GM12875 (cell line): ENCODE results near the gene ADAM17.

Source experiments
- H3K4me3 ChIP-seq: one replicate; pipeline ENCODE4 v1.5.1; 2011; ENCODE audit warnings: low read depth, low read length, control low read depth
- CTCF ChIP-seq: IDR thresholded peaks from 2 replicates; pipeline ENCODE4 v1.5.1; 2011; ENCODE audit warnings: low read depth, mild to moderate bottlenecking, control low read depth, inconsistent platforms, low read length, moderate library complexity, borderline replicate concordance; ENCODE audit not compliant: insufficient read depth

Gene ADAM17

DNA sequence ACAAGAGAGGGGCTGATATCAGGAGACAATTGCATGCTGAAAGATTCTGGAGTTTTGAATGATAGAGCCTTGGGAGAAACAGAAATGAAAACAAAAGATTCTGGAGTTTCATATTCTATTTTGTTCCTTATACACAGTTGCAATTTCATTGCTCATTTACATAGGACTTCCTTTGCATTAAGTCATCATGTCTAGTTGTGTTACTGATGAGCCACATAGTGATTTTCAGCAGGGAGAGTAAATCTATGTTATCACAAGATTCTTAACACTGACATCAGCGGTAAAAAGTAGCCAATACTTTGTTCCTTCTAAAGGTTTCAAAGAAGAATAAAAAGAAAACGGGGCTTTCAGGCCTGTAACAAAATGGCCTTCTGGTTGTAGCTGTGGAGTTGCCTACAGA is 7.1 kb downstream of the ADAM17 start:
- no peak overlapping the region for H3K4me3 ChIP-seq
- no peak for TF ChIP-seq CTCF

- H3K4me3 ChIP-seq = no peak overlapping the region
Measured at GRCh38 chr2:9547262-9547991, 8.2 kb downstream of the ADAM17 start.

GRCh38 chr2:9545502-9545901 is 10.1 kb downstream of the ADAM17 start:
- no peak overlapping the region for H3K4me3 ChIP-seq
- no peak for TF ChIP-seq CTCF

More at GRCh38 chr2:9547262-9547991, 8.2 kb downstream of the ADAM17 start:
- no peak for TF ChIP-seq CTCF

DNA sequence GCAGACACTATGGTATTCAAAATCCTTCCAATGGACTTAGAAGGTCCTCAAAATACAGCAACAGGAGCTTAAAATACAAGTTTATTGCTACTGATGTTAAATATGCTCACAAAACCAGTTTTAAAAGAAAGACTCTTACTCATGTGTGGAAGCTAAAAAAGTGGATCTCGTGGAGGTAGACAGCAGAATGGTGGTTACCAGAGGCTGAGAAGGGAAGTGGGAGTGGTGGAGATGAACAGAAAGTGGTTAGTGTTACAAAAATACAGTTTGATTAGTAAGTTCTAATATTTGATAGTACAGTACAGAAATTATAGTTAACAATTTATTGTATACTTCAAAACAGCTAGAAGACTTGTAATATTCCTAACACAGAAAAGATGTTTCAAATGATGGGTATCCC is 12.1 kb downstream of the ADAM17 start:
- no peak for TF ChIP-seq CTCF

GRCh38 chr2:9539531-9539930 is 16.1 kb downstream of the ADAM17 start:
- no peak overlapping the region for H3K4me3 ChIP-seq
- TF ChIP-seq CTCF = no peak

More for the DNA sequence above, 12.1 kb downstream of the ADAM17 start:
- no peak overlapping the region for H3K4me3 ChIP-seq

DNA sequence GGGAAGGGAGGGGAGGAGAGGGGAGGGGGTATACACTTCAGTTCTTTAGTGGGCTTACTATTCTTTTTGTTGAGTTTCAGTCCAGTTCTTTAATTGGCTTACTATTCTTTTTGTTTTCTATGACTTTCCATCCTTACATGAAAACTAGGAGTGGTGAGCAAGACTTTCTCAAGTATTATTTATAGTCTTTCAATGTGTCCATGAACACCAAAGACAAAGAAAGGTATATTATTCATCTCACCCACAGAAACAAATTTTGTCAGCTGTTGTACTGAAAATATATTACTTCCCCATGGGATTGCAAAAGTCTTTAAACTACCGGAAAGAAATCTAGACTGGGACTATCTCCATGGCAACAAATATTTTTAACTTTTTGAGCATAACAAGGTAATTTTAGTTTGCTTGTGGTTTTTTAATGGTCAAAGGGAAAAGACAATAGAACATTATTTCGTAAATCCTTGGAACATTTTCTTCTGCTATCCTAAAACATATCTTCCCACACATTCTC is 17.6 kb downstream of the ADAM17 start:
- no peak overlapping the region for H3K4me3 ChIP-seq
- no peak for TF ChIP-seq CTCF

DNA sequence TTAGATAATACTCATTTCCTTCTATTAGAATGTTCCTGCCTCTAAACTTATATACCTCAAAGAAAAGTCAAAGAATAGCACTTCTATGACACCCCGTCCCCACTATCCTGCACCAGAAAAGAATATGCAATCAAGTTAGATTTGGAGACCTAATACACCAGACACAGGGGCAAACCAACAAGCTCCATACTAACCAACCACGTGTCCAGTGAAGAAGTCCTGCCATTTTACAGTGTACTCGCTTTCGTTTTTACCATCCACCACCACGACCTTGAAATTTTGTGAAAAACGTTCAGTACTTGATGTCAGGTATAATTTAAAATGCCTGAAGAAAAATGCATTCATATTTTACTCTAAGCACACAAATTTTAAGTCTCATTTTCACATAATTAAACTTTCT is 19.1 kb downstream of the ADAM17 start:
- no peak overlapping the region for H3K4me3 ChIP-seq
- TF ChIP-seq CTCF = no peak
